NOMO-1 treated with DMSO at 0.1 percent for 48 hours (cell line): ENCODE results near the gene C6orf89.

ENCODE experiments used
- DNase-seq: peaks from one replicate; lab custom pipeline; 2025; ENCODE audit not compliant: unreplicated experiment; lab: John Stamatoyannopoulos, UW

The C6orf89 gene

GRCh38 chr6:36967301-36967700 lies 81.5 kb downstream of the C6orf89 start:
- DNase-seq: no peak

- DNase-seq: no peak
These were observed 82.0 kb downstream of the C6orf89 start for GRCh38 chr6:36967757-36968156.

DNA sequence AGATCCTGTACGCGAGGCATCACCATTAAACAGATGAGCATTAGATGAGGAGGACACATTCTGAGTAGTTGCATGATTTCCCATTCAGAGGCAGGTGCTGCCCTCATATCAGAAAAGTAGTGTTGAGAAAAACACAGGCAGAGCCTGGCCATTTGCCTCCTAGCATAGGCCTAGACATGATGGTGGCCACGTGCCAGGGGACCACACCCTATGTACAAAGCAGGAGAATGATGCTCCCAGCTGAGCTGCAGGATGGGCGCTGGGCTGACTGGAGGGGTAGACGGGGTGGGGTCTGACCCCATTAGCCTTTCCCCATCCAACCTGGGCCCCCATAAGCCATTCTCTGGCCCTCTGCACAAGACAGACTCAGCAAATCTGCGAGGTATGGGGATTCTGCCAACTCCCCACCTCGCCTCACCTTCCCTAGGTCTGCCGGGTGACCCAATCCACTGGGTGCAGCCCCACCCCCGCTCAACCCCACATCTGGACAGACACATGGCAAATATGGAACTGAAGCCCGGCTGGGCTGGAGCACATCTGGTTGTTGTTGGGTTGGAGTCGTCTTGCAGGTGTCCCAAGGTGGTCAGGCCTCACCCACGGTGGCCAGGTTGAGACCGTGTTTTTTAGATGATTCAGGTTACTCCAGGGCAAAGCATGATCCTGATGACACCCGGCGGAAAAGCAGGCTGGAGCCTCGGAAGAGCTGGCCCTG lies 82.7 kb downstream of the C6orf89 start:
- DNase-seq: no peak

DNA sequence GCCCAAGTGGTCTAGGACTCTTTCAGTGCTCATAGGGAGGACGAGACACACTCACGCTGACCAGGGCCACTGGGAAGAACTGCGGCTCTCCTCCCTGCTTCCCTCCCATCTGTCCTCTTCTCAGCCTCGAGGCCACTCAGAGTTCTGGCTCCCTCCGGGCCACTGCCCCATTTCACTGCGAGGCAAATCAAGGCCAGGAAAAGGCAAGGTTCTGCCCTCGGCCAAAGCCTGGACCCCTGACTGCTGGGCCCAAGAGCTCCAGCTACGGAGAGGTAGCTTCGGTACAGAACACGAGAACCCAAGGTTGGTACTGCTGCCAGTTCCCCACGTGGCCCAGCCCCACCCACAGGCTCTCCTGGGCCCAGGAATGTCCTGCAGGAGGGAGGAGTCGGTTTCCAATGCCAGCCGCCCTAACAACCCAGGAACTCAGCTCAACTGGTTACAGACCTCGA lies 83.5 kb downstream of the C6orf89 start:
- no peak for DNase-seq

DNA sequence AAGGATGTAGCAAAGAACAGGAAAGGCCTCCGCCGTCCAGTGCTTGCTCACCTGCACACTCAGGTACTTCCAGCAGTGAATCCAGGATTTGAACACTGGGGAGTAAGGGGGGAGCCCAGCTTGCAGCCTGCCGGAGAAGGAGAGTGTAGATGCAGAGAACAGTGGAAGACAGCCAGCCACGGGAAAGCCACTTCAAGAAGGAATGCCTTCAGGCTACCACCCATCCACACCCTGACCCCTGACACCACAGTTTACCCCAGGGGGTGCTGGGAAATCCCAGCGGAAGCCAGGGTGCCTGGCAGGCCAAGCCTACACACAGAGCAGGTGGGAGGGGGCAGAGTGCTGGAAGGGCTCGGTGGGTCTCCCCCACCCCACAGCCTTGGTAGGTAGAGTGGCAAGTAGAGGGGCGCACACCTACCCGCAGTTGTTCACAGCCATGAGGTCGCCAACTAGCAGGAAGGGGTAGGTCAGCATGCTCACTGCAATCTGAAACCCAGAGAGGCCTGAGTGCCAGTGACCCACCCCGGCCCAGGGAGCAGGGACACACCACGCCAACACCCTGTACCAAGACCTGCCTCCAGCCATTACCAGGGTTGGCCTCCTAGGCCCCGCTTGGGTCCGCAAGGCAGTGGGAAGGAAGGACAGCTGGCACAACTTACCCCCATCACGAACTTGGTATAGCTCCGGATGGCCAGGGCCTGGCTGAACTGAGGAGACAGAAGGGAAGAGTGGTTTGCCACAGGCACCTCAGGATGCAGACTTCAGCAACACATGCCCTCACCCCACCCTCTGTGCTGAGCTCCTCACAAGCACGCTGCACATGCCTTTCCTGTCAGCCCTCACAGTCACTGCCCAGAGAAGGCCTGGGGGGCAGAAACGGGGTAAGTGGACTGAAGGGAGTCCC lies 84.5 kb downstream of the C6orf89 start:
- DNase-seq: no peak

- DNase-seq: no peak
These were observed 85.4 kb downstream of the C6orf89 start for GRCh38 chr6:36970892-36971842.

DNA sequence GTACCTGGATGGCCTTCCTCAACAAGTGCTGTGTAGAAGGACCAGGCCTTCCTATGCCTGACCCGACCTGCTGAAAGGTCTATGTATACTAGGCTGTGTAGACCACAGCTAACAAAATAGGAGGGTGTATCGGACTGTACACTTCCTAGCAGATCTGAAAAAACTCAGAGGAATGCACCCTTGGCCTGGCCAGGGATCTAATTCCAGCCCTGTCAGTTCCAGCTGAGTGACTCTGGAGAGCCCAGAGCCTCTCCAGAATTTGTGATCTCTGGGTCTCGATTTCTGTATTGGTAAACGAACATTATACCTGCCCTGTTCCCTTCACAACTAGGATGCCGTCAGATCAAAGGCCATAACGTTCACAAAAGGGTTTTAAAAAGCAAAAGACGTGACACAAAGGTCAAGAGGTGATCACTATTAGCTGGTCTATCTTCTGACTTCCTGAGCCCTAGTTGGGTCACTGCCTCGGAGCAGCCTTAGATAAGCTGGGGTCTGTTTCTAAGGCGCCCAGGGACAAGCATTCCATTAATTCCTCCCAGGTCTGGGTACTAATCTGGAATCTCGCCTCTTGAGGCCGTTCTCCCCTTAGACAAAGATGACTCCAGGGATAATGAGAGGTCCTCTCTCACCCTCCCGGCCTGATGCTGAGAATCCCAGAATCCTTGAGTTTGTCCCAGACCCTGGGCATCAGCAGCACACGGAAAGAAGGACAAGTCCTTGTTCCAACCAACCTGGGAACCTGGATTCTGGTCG lies 86.3 kb downstream of the C6orf89 start:
- DNase-seq: no peak

GRCh38 chr6:36973190-36973589 lies 87.4 kb downstream of the C6orf89 start:
- DNase-seq: no peak

DNA sequence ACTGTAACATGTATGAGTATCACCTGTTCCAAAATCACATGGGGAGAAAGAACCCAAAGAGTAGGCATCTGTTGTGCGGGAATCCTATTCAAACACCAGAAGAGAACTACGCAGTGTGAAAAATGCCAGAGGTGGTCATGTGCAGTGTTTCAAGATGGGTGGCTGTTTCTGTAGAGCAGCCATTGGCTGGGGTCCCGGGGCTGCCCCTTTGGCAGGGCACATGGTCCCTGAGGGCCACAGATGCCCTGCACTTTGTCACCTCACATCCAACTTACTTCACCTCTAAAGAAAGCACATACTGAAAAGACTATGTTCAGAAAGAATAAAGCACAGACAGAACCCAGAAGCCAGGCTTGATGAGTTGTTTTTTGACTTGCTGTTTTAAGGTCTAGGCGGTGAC lies 87.9 kb downstream of the C6orf89 start:
- DNase-seq: no peak

DNA sequence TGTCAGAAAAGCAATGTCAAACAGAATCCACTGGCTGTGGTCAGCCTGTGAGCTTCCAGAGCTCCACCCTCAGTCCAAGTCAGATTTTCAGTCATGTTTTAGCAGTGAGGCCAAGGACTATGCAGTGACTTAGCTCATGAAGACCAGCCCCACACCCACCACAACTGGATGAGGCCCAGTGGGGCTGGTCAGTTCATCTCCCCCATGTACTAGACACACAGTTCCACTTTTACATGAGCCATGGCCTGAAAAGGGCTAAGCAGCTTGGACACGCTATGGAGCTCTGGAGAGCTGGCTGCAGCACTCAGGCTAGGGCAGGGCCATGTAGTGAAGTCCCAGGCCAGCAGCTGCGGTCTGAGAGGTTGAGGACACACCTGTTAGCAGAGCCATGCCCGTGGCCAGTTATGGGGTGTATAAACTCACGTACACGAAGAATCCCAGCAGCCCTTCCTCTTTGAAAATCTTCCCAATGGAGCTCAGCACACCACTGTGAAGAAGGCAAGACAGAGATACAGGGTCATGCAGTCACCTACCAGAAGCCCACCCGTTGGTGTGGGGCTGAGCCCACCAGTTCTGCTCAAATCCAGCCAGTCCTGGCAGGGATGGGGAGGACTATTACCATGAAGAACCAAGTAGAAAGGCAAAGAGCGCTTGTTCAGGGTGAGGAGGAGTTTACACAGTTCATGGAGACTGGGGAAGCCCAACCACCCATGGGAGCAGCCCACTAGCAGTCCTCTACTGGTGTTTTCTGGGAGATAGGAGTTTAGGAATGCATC lies 89.7 kb downstream of the C6orf89 start:
- DNase-seq: no peak

DNA sequence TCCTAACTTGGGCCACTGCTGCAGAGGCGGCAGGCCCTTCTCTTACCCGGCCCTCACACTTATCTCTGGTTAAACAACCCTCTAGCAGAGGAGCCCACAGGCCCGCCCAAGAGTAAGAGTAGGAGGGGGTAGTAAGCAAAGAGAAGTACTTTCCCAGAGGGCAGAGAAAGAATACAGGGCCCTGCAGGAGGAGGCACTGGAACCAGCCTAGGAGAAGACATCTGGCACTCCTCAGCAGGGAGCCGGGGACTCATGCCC lies 90.2 kb downstream of the C6orf89 start:
- DNase-seq: no peak

- no peak for DNase-seq
These were observed 90.8 kb downstream of the C6orf89 start for GRCh38 chr6:36976509-36976908.

DNA sequence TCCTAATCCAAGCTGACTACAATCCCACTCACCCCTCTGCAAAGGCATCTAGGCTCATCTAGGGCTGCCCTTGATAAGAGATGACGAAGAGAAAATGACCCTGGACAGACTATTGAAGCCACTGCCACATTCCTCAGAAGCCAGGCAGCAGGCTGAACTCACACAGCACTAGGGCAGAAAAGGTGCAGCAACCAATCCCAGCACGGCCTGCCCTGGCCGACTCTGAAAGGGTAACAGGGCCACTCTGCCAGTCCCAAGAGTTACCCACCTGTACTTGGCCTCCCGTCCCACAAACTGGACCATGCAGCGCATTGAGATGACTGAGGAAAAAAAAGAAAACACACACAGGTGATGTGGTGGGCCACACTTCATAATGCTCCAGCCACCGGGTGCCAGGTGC lies 91.2 kb downstream of the C6orf89 start:
- DNase-seq: no peak

DNA sequence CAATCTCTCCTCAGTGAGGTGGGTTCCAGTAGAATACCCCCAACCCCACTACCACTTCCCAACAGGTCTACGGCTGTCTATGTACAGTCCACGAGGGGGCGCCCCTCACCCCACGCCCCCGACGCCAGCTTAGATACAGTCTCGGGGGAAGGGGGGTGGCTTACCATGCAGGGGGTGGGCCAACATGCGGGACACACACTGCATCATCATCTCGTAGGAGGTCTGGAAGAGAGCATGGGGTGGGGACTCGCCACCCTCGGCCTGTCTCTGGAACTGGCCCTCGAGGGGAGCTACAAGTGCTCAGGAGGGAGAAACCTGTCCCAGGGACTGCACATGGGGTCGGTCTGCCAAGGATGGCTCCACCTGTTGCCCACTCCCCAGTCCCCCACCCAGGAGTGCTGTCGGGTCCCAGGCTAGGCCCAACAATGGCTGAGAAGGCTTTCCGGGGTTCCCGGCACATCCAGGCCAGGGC lies 91.8 kb downstream of the C6orf89 start:
- no peak for DNase-seq
